ENCODE measurements around the gene PAQR8. TPM values are rescaled to one million over a fixed set of nuclear protein-coding genes. Genes with fewer than 3 reads are reported as not detected.
"Not testable (repeated sequence)": the region's sequence is repeated elsewhere in the genome, so short reads cannot be mapped to it uniquely, and the experiment has no call there.

Gene PAQR8
- total RNA-seq, 1 donor from 2014 or later, result 2.6 TPM

DNA sequence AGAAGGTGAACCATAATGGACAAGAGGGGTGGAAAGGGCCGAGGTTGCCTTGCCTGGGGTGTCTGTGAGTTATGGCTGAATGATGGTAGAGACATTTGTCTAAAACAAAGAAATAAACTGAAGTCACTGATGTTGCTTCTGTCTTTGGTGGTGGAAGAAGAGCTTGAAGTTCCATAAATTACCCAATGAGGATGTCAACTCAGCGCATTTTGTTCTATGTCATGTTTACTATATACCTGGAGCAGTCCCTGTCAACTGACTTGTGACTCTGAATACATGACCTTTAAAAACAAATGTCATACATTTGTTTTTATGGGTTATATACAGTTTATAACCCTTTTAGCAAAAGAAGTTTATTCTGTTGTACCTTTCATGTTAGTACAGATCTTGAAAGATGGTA is 60.2 kb downstream of the PAQR8 start:
- DNase-seq (no peak), ATAC-seq (ENCODE audit: poor library complexity) (no peak)
- intact Hi-C loops (cut with DNase I), result loop anchor here (5.0 kb wide), 1 partner anchor 70 kb away; no protein-coding TSS in a partner anchor

DNA sequence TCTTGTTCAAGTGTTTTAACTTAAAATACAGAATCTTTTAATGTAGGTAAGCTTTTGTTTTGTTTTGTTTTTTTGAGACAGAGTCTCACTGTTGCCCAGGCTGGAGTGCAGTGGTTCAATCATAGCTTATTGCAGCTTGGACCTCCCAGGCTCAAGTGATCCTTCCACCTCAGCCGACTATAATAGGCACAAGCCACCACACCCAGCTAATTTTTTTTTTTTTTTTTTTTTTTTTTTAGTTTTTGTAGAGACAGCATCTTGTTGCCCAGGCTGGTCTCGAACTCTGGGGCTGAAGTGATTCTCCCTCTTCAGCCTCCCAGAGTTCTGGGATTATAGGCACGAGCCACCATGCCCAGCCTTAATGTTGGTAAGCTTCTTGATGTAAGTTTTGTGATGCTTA is 61.5 kb downstream of the PAQR8 start:
- intact Hi-C loops (cut with DNase I), result loop anchor here (5.0 kb wide), 1 partner anchor 69 kb away; no protein-coding TSS in a partner anchor
- ATAC-seq (ENCODE audit: poor library complexity) (no peak), DNase-seq (no peak)

DNA sequence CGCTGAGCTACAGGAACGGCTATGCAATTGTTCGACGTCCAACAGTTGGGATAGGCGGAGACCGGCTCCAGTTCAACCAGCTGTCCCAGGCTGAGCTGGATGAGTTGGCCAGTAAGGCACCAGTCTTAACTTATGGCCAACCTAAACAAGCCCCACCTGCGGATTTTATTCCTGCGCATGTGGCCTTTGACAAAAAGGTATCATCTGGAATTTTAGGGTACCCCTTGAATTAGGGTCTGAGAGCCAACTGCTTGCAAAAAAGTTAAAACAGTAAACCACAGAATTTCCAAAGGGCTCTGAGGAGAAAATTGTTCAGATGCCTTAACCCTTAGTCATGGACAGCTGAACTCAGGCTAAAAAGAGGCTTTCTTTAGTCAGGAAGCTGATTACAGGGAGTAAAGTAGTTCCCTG is 62.0 kb downstream of the PAQR8 start:
- ATAC-seq (ENCODE audit: poor library complexity), result no peak
- intact Hi-C loops (cut with DNase I), result loop anchor here (5.0 kb wide), 1 partner anchor 68 kb away; no protein-coding TSS in a partner anchor

DNA sequence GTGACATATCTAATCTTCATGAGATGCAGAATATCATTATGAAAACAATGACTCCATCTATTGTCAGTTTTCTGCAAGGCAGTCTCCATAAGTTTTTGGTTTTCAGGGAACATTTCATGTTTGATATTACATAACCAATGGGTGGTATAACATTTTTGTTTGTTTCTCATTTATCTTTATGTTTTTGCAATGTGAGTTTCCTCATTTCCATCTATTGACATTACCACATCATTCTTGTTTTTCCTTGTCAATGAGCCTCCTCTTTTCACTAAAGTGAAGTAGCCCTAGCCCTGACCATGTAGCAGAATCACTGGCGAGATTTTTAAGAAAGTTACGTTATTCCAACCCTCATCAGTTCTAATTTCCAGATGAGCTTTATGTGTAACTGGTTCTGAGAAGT is 62.6 kb downstream of the PAQR8 start:
- intact Hi-C loops (cut with DNase I), result loop anchor here (5.0 kb wide), 1 partner anchor 68 kb away; no protein-coding TSS in a partner anchor
- no peak for DNase-seq
- ATAC-seq (ENCODE audit: poor library complexity), result no peak

More for the DNA sequence above, 62.0 kb downstream of the PAQR8 start:
- DNase-seq, result no peak

DNA sequence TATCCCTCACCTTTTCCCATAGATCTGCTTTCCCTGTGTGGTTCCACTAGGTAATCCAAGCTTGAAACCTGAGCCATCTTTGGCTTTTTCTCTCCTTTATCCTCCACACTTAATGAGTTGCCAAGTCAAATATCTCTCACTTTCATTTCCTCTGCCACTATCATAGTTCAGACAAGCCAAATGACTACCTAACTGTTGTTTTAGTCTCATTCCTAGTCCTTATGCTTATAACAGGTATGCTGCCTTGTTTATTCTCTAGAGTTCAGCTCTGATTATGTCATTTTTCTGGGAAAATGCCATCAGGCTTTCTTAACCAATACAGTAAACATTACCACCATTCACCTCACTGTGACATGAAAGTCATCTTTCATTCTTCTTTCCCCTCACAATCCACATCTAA is 64.7 kb downstream of the PAQR8 start:
- ATAC-seq (ENCODE audit: poor library complexity) (no peak), DNase-seq (no peak)
- intact Hi-C loops (cut with DNase I), result no loop called here

DNA sequence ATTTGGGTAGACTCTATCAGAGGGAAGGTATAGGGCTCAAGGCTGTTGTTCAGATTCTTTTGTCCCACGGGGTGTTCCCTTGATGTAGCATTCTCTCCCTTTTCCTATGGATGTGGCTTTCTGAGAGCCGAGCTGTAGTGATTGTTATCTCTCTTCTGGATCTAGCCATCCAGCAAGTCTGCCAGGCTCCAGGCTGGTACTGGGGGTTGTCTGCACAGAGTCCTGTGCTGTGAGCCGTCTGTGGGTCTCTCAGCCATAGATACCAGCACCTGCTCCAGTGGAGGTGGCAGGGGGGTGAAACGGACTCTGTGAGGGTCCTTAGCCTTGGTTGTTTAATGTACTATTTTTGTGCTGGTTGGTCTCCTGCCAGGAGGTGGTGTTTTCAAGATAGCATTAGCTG is 71.3 kb downstream of the PAQR8 start:
- intact Hi-C loops (cut with DNase I); ATAC-seq (ENCODE audit: poor library complexity): not testable (repeated sequence)

DNA sequence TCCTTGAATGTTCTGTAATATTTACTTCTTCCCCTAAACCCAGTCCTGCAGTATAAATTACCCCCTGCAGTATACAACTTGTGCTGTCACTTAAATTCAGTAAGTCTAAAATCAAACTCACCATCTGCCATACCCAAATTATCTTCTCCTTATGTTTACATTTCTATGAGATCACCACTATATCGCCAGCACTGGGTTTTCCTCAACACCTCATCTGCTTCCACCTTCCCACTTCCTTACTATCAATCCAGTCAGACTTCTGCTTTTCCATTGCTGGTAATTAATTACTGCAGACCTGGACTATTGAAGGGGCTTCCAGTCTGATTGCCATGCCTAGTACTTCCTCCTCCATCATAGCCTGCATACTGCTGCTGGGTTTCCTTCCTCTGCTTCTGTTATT is 73.4 kb downstream of the PAQR8 start:
- no peak for DNase-seq
- intact Hi-C loops (cut with DNase I), result no loop called here
- ATAC-seq (ENCODE audit: poor library complexity), result no peak

More for the DNA sequence above, 71.3 kb downstream of the PAQR8 start:
- not testable (repeated sequence) for DNase-seq

DNA sequence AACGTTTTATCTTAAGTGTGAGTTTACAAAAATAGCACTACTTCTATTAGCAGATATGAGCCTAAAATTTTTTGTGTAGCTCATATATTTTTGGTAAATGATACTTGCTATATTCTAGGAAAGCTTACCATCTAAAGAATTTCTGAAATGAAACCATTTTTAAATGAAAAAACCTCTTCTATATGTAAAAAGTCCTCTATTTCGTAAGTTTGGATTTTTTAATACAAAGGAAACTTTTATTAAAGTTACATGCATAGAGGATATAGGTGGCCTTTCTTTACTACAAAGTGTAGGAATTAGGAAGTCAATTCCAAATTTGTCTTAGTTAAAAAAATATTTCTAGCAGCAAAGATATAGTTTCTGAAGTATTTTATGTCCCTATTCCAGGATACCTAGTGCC is 77.0 kb downstream of the PAQR8 start:
- DNase-seq (no peak), ATAC-seq (ENCODE audit: poor library complexity) (no peak)
- intact Hi-C loops (cut with DNase I), result no loop called here

DNA sequence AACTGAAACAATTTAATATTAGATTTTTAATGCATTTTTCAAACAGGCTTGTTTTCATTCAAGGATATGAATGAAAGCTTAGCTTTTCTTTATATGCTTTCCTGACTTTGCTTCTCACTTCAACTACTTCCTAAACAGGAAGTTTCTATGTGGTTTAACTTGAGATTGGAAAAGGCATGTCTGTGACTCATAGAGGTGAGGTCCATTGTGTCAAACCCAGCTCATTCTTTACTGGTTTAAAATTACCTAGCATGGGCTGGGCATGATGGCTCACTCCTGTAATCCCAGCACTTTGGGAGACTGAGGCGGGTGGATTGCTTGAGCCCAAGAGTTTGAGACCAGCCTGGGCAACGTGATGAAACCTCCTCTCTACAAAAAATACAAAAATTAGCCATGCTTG is 92.6 kb downstream of the PAQR8 start:
- ATAC-seq (ENCODE audit: poor library complexity) (no peak), DNase-seq (no peak)
- intact Hi-C loops (cut with DNase I), result no loop called here

DNA sequence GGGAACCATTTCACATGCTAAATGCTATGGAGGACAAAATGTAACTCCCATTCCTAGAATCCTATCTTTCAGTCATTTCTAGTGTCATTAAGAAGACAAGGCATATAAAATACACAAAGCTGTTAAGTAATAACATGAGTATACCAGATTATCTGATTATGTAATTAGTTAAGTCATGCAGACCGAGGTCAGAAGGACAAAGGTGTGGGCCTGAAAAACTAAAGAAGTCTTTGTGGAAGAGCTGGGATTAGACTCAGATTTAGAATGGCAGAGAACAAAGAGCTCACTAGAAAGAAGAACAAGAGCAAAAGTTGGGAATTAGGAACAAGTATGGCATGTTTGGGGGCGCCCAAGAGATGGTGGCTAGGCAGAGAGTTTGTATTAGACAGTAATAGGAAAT is 95.1 kb downstream of the PAQR8 start:
- intact Hi-C loops (cut with DNase I), result no loop called here
- ATAC-seq (ENCODE audit: poor library complexity), result no peak
- no peak for DNase-seq

Other genes with a start within 250 kb of the PAQR8 start
- not detected for gene IL17A, start 175.8 kb upstream of the PAQR8 start, total RNA-seq
- not detected for gene IL17F, start 117.7 kb upstream of the PAQR8 start, total RNA-seq
- 19.3 TPM for gene MCM3, start 77.4 kb upstream of the PAQR8 start, total RNA-seq
- 6.4 TPM for gene EFHC1, start 58.2 kb downstream of the PAQR8 start, total RNA-seq
- 11.0 TPM for gene TRAM2, start 214.9 kb downstream of the PAQR8 start, total RNA-seq